A549 (cell line): ENCODE data around the gene COBL. TPM values are rescaled to one million over a fixed set of nuclear protein-coding genes. Genes with fewer than 3 reads are reported as not detected.

Source experiments
- ATAC-seq, 2 experiments: fragments of 200-7000 bp in 1 of 2; fragments of >200 bp in 1 of 2; cut with Nextera tagmentation in 1 of 2; cut with Tn5 transposase in 1 of 2; 3 replicates each; pipeline versions ENCODE4 v1.8.0 to v1.9.1; 2018 to 2020; ENCODE audit warnings: mild to moderate bottlenecking in 1 of 2, moderate library complexity in 1 of 2
- CTCF ChIA-PET: fragments of 300-600 bp; sonication (Branson Sonifier 250); formaldehyde crosslinking; extraction: SDS; loops from one replicate; lab custom pipeline; 2021; ENCODE audit warnings: antibody characterized with exemption, inconsistent platforms; lab: Yijun Ruan, JAX
- POLR2A ChIA-PET: fragments of 350-600 bp; formaldehyde crosslinking; extraction: SDS; loops from one replicate; lab custom pipeline; 2021; ENCODE audit warnings: antibody characterized with exemption, inconsistent platforms; lab: Yijun Ruan, JAX
- DNase-seq, 2 experiments: peaks; one replicate each; pipeline versions ENCODE4 v3.0.0 to v3.0.0-alpha.2; 2011 to 2016; ENCODE audit warnings: low read depth in 1 of 2, low spot score in 1 of 2
- FAIRE-seq: peaks from 2 replicates; lab custom pipeline; 2011; peaks lifted over from hg19 to GRCh38; lab: Jason Lieb, UNC
- H3K27ac ChIP-seq, 2 experiments: fragments of >200 bp; sonication (Bioruptor Twin); formaldehyde crosslinking; 3 replicates each; pipeline ENCODE4 v1.5.1; 2016 to 2017
- H3K4me1 ChIP-seq: fragments of >200 bp; sonication (Bioruptor Twin); formaldehyde crosslinking; 3 replicates; pipeline ENCODE4 v1.6.1; 2016
- H3K4me2 ChIP-seq: fragments of >200 bp; sonication (Bioruptor Twin); formaldehyde crosslinking; 3 replicates; pipeline ENCODE4 v1.6.1; 2016
- H3K4me3 ChIP-seq: fragments of >200 bp; sonication (Bioruptor Twin); formaldehyde crosslinking; 3 replicates; pipeline ENCODE4 v1.5.1; 2016
- H3K9me3 ChIP-seq: fragments of >200 bp; sonication (Bioruptor Twin); formaldehyde crosslinking; 3 replicates; pipeline ENCODE4 v1.6.1; 2016
- CBX8 ChIP-seq: fragments of 200-600 bp; sonication (generic); IDR thresholded peaks from 2 replicates; pipeline ENCODE4 v1.6.1; 2016
- CHD2 ChIP-seq: fragments of 150-350 bp; IDR thresholded peaks from 2 replicates; pipeline ENCODE4 v1.6.1; 2014; ENCODE audit warnings: low read length; ENCODE audit not compliant: partially characterized antibody
- CHD4 ChIP-seq: fragments of 200-600 bp; sonication (generic); IDR thresholded peaks from 2 replicates; pipeline ENCODE4 v1.6.1; 2016; ENCODE audit warnings: antibody characterized with exemption, mild to moderate bottlenecking, borderline replicate concordance
- EHF ChIP-seq: fragments of 250-450 bp; sonication (Bioruptor Pico); IDR thresholded peaks from 2 replicates; pipeline ENCODE4 v1.5.0; 2020; ENCODE audit warnings: mild to moderate bottlenecking
- EHMT2 ChIP-seq: fragments of 200-600 bp; sonication (generic); IDR thresholded peaks from 2 replicates; pipeline ENCODE4 v1.6.1; 2016; ENCODE audit warnings: antibody characterized with exemption, low read depth, mild to moderate bottlenecking, moderate library complexity
- FOSL2 ChIP-seq, 2 experiments: fragments of 450-650 bp in 1 of 2; fragments of >200 bp in 1 of 2; sonication (Bioruptor Twin) in 1 of 2; formaldehyde crosslinking; IDR thresholded peaks; 2 replicates each; pipeline versions ENCODE4 v1.5.0 to v1.6.1; 2016 to 2020; ENCODE audit warnings: mild to moderate bottlenecking in 1 of 2, moderate library complexity in 1 of 2
- HOXA7 ChIP-seq: fragments of 250-450 bp; sonication (Bioruptor Pico); IDR thresholded peaks from 2 replicates; pipeline ENCODE4 v1.5.0; 2020; ENCODE audit warnings: mild to moderate bottlenecking, moderate library complexity
- JUNB ChIP-seq: fragments of >200 bp; sonication (Bioruptor Twin); formaldehyde crosslinking; IDR thresholded peaks from 2 replicates; pipeline ENCODE4 v1.6.1; 2016
- NPAS2 ChIP-seq: fragments of 250-450 bp; sonication (Bioruptor Pico); IDR thresholded peaks from 2 replicates; pipeline ENCODE4 v1.8.0; 2022; ENCODE audit warnings: mild to moderate bottlenecking, moderate library complexity, borderline replicate concordance
- POLR2A ChIP-seq: IDR thresholded peaks from 2 replicates; pipeline ENCODE4 v1.6.1; 2012; ENCODE audit warnings: mild to moderate bottlenecking, low read length
- POLR2AphosphoS2 ChIP-seq: conservative IDR thresholded peaks from 2 replicates; pipeline ENCODE4 v1.6.1; 2012; ENCODE audit warnings: low read length, improper control_type of control experiment, inconsistent platforms
- RAD21 ChIP-seq, 2 experiments: fragments of >200 bp in 1 of 2; sonication (Bioruptor Twin) in 1 of 2; formaldehyde crosslinking in 1 of 2; IDR thresholded peaks in 1 of 2; conservative IDR thresholded peaks in 1 of 2; 2 replicates in 1 of 2; 3 replicates in 1 of 2; pipeline ENCODE4 v1.6.1; 2012 to 2018; ENCODE audit warnings: inconsistent platforms in 1 of 2
- RARB ChIP-seq: fragments of 250-450 bp; sonication (Bioruptor Pico); IDR thresholded peaks from 2 replicates; pipeline ENCODE4 v1.8.0; 2021; ENCODE audit warnings: mild to moderate bottlenecking, moderate library complexity
- RCOR1 ChIP-seq: fragments of 150-350 bp; IDR thresholded peaks from 2 replicates; pipeline ENCODE4 v1.6.1; 2014; ENCODE audit warnings: antibody characterized with exemption, low read length, low read depth
- SMC3 ChIP-seq: fragments of >200 bp; sonication (Bioruptor Twin); formaldehyde crosslinking; IDR thresholded peaks from 3 replicates; pipeline ENCODE4 v1.6.1; 2018; ENCODE audit warnings: inconsistent platforms
- SREBF2 ChIP-seq: fragments of 450-650 bp; IDR thresholded peaks from 2 replicates; pipeline ENCODE4 v1.6.1; 2014; ENCODE audit warnings: mild to moderate bottlenecking, moderate library complexity
- TP53 ChIP-seq: fragments of 250-450 bp; sonication (Bioruptor Pico); IDR thresholded peaks from 2 replicates; pipeline ENCODE4 v1.5.0; 2021; ENCODE audit warnings: mild to moderate bottlenecking, moderate library complexity
- ZC3H11A ChIP-seq: fragments of 450-650 bp; IDR thresholded peaks from 2 replicates; pipeline ENCODE4 v1.6.1; 2014; ENCODE audit warnings: antibody characterized with exemption, mild to moderate bottlenecking
- ZNF302 ChIP-seq: fragments of 250-450 bp; sonication (Bioruptor Pico); IDR thresholded peaks from 2 replicates; pipeline ENCODE4 v1.9.0; 2021; ENCODE audit warnings: inconsistent platforms, mild to moderate bottlenecking, moderate library complexity
- WGBS: methylation state at CpG from one replicate; pipeline ENCODE4 v1.1.6; 2017; ENCODE audit errors: missing lambda C conversion rate; 5-methylcytosine and 5-hydroxymethylcytosine counted together
- polyA plus RNA-seq, 4 experiments: library from polyadenylated mRNA; depleted of rRNA in 3 of 4; stranded (reverse); fragments of >200 nt; fragmentation: RNase III in 1 of 4; extraction: RNeasy Plus Mini Kit Qiagen cat#74134 plus additional on column Dnase treatment in 1 of 4; gene quantifications; 2 replicates in 3 of 4; 3 replicates in 1 of 4; pipeline ENCODE4 v1.2.3, GENCODE V29; 2011 to 2017
- TF ChIP-seq, protein P1 (sequence below): fragments of 250-450 bp; sonication (Bioruptor Pico); IDR thresholded peaks from 2 replicates; pipeline ENCODE4 v1.5.0; 2021; ENCODE audit warnings: mild to moderate bottlenecking, moderate library complexity, borderline replicate concordance
- TF ChIP-seq, protein P2 (sequence below): fragments of >200 bp; sonication (Bioruptor Twin); formaldehyde crosslinking; IDR thresholded peaks from 3 replicates; pipeline ENCODE4 v1.5.1; 2016
- TF ChIP-seq, protein P3 (sequence below): fragments of 200-600 bp; sonication (generic); IDR thresholded peaks from 2 replicates; pipeline ENCODE4 v1.6.1; 2016; ENCODE audit warnings: antibody characterized with exemption, mild to moderate bottlenecking, moderate library complexity

The COBL gene
- polyA plus RNA-seq, 2 of the 4 experiments (the other 2 are of a cell fraction) = 1.5 to 7.4 TPM

DNA sequence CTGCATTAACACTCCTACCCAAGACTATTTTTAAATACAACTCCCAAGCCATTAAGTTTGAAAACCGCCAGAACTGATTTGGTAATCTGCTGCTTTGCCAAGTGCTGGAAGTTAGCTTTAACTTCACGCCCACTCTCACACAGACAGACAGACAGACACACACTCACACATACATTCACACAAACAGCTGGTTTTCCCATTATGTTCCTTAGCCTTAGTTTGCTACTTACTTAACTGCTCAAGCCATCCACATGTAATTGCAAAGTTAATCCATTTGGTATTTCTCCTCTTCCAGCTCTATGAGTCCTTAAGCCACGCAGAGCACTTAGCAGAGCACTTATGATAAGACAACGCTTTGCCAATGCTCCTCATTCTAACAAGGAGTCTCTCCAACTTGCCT, 8.3 kb downstream of the COBL start:
- CTCF ChIA-PET = interaction anchor here (1.1 to 1.7 kb wide), 3 partner anchors 10 to 147 kb away, joined by 3 to 5 read pairs (median 4); no protein-coding TSS in a partner anchor
- no peak overlapping the region for H3K4me2 ChIP-seq
- no peak overlapping the region for H3K27ac ChIP-seq
- peaks cover 7% of the 10 kb centered on the region for H3K4me1 ChIP-seq
- no peak overlapping the region for H3K4me3 ChIP-seq
- ATAC-seq (no peak), DNase-seq (no peak), FAIRE-seq (no peak)
- POLR2A ChIA-PET = no interaction called here
- H3K9me3 ChIP-seq = no peaks in the 10 kb centered on the region; the same call in 2 of the 3 replicates
- TF ChIP-seq EHF (CRISPR knock-in tag) (no peak), RAD21 (conservative IDR thresholded peaks at IDR 0.05 in 1 of 2, IDR thresholded peaks at IDR 0.05 in 1 of 2) (no peak), CBX8 (no peak), FOSL2 (IDR thresholded peaks at IDR 0.05) (no peak), FOSL2 (CRISPR knock-in tag; IDR thresholded peaks at IDR 0.05) (no peak), CHD4 (no peak), EHMT2 (no peak), POLR2A (no peak), ZNF302 (CRISPR knock-in tag) (no peak), HOXA7 (CRISPR knock-in tag) (no peak), NPAS2 (CRISPR knock-in tag) (no peak), RCOR1 (no peak), TP53 (CRISPR knock-in tag) (no peak), SREBF2 (no peak)
- TF ChIP-seq, protein P1, sequence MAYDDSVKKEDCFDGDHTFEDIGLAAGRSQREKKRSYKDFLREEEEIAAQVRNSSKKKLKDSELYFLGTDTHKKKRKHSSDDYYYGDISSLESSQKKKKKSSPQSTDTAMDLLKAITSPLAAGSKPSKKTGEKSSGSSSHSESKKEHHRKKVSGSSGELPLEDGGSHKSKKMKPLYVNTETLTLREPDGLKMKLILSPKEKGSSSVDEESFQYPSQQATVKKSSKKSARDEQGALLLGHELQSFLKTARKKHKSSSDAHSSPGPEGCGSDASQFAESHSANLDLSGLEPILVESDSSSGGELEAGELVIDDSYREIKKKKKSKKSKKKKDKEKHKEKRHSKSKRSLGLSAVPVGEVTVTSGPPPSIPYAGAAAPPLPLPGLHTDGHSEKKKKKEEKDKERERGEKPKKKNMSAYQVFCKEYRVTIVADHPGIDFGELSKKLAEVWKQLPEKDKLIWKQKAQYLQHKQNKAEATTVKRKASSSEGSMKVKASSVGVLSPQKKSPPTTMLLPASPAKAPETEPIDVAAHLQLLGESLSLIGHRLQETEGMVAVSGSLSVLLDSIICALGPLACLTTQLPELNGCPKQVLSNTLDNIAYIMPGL (CRISPR knock-in tag) = no peak
- TF ChIP-seq, protein P2, sequence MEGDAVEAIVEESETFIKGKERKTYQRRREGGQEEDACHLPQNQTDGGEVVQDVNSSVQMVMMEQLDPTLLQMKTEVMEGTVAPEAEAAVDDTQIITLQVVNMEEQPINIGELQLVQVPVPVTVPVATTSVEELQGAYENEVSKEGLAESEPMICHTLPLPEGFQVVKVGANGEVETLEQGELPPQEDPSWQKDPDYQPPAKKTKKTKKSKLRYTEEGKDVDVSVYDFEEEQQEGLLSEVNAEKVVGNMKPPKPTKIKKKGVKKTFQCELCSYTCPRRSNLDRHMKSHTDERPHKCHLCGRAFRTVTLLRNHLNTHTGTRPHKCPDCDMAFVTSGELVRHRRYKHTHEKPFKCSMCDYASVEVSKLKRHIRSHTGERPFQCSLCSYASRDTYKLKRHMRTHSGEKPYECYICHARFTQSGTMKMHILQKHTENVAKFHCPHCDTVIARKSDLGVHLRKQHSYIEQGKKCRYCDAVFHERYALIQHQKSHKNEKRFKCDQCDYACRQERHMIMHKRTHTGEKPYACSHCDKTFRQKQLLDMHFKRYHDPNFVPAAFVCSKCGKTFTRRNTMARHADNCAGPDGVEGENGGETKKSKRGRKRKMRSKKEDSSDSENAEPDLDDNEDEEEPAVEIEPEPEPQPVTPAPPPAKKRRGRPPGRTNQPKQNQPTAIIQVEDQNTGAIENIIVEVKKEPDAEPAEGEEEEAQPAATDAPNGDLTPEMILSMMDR = no peak
- 84% methylated on average over 4 of the region's 4 CpGs for WGBS

DNA sequence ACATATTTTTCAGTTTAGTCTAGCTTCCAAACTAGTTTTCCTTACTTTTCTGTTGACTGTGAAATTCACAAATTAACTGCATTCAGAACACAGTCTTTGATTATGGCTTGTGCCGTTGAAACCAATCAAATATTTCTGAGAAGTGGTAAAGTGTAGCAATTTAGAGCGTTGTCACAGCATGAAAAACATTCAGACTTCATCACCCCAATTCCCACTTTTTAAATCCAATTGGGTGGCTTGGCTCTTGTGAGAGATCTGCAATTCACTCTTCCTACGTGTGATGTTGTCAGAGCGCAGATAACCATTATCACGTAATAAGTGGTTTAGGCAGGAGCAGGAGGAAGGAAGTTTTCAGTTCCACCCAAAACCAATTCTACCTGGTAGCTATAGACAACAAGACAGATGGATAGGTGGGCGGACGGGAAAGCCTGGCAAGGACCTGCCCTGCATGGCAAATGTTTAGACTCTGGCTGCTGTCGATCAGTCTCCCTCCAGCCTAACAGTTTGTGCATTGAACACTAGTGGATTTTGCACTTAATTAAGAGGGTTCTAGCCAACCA, 8.9 kb downstream of the COBL start:
- ChIA-PET POLR2A (no interaction called here), CTCF (interaction anchor here (0.6 to 1.7 kb wide), 5 partner anchors 10 to 147 kb away, joined by 3 to 5 read pairs (median 4); no protein-coding TSS in a partner anchor)
- ATAC-seq = no peak
- Histone ChIP-seq H3K4me2 (no peak overlapping the region), H3K27ac (no peak overlapping the region), H3K4me1 (peaks cover 11% of the 10 kb centered on the region), H3K9me3 (no peaks in the 10 kb centered on the region; the same call in 2 of the 3 replicates), H3K4me3 (no peak overlapping the region)
- WGBS = 65% methylated on average over 8 of the region's 8 CpGs
- no peak for DNase-seq
- FAIRE-seq = no peak
- TF ChIP-seq CHD2 = no peak
- no peak for TF ChIP-seq ZNF302 (CRISPR knock-in tag)
- TF ChIP-seq ZC3H11A = no peak
- TF ChIP-seq, protein P3, sequence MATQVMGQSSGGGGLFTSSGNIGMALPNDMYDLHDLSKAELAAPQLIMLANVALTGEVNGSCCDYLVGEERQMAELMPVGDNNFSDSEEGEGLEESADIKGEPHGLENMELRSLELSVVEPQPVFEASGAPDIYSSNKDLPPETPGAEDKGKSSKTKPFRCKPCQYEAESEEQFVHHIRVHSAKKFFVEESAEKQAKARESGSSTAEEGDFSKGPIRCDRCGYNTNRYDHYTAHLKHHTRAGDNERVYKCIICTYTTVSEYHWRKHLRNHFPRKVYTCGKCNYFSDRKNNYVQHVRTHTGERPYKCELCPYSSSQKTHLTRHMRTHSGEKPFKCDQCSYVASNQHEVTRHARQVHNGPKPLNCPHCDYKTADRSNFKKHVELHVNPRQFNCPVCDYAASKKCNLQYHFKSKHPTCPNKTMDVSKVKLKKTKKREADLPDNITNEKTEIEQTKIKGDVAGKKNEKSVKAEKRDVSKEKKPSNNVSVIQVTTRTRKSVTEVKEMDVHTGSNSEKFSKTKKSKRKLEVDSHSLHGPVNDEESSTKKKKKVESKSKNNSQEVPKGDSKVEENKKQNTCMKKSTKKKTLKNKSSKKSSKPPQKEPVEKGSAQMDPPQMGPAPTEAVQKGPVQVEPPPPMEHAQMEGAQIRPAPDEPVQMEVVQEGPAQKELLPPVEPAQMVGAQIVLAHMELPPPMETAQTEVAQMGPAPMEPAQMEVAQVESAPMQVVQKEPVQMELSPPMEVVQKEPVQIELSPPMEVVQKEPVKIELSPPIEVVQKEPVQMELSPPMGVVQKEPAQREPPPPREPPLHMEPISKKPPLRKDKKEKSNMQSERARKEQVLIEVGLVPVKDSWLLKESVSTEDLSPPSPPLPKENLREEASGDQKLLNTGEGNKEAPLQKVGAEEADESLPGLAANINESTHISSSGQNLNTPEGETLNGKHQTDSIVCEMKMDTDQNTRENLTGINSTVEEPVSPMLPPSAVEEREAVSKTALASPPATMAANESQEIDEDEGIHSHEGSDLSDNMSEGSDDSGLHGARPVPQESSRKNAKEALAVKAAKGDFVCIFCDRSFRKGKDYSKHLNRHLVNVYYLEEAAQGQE = no peak
- no peak for TF ChIP-seq SMC3
- TF ChIP-seq RARB (CRISPR knock-in tag) = no peak
- TF ChIP-seq POLR2AphosphoS2 = no peak
- no peak for TF ChIP-seq JUNB
- TF ChIP-seq CBX8 = no peak
- no peak for TF ChIP-seq FOSL2 (IDR thresholded peaks at IDR 0.05)
- TF ChIP-seq FOSL2 (CRISPR knock-in tag; IDR thresholded peaks at IDR 0.05) = no peak
